Measurements from ENCODE around the gene CRYBG1. TPM values are rescaled to one million over a fixed set of nuclear protein-coding genes. Genes with fewer than 3 reads are reported as not detected.

Gene CRYBG1
- total RNA-seq, 1 donor = 11.9 TPM

DNA sequence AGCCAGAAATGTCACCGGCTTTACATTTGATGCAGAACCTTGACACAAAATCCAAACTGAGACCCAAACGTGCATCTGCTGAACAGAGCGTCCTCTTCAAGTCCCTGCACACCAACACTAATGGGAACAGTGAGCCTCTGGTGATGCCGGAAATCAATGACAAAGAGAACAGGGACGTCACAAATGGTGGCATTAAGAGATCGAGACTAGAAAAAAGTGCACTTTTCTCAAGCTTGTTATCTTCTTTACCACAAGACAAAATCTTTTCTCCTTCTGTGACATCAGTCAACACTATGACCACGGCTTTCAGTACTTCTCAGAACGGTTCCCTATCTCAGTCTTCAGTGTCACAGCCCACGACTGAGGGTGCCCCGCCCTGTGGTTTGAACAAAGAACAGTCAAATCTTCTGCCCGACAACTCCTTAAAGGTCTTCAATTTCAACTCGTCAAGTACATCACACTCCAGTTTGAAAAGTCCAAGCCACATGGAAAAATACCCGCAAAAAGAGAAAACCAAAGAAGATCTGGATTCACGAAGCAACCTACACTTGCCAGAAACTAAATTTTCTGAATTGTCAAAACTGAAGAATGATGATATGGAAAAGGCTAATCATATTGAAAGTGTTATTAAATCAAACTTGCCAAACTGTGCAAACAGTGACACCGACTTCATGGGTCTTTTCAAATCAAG, 160.3 kb downstream of the CRYBG1 start:
- H3K9me3 ChIP-seq (ENCODE audit: low read depth, low read length) = no peaks in the 10 kb centered on the region
- no peak for DNase-seq (ENCODE audit: insufficient read length, low spot score, missing footprints)
- no peaks in the 10 kb centered on the region for H3K27me3 ChIP-seq (ENCODE audit: insufficient read depth, low read length)
- H3K4me2 ChIP-seq (ENCODE audit: insufficient read depth, low read length) = no peak overlapping the region
- no peaks in the 10 kb centered on the region for H3K79me2 ChIP-seq (ENCODE audit: insufficient read depth, low read length)
- peaks cover 20% of the 10 kb centered on the region for H3K4me1 ChIP-seq (ENCODE audit: insufficient read depth, low read length)
- no peak overlapping the region for H3K27ac ChIP-seq (ENCODE audit: low read depth, low read length)
- H2AFZ ChIP-seq (ENCODE audit: low read length) = no peak overlapping the region
- no peaks in the 10 kb centered on the region for H4K20me1 ChIP-seq (ENCODE audit: insufficient read depth, low read length)
- TF ChIP-seq, protein P1, sequence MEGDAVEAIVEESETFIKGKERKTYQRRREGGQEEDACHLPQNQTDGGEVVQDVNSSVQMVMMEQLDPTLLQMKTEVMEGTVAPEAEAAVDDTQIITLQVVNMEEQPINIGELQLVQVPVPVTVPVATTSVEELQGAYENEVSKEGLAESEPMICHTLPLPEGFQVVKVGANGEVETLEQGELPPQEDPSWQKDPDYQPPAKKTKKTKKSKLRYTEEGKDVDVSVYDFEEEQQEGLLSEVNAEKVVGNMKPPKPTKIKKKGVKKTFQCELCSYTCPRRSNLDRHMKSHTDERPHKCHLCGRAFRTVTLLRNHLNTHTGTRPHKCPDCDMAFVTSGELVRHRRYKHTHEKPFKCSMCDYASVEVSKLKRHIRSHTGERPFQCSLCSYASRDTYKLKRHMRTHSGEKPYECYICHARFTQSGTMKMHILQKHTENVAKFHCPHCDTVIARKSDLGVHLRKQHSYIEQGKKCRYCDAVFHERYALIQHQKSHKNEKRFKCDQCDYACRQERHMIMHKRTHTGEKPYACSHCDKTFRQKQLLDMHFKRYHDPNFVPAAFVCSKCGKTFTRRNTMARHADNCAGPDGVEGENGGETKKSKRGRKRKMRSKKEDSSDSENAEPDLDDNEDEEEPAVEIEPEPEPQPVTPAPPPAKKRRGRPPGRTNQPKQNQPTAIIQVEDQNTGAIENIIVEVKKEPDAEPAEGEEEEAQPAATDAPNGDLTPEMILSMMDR (IDR thresholded peaks at IDR 0.05; ENCODE audit: extremely low read depth, low read depth, low read length) = no peak
- no peaks in the 10 kb centered on the region for H3K36me3 ChIP-seq (ENCODE audit: insufficient read depth, low read length)
- H3K4me3 ChIP-seq (ENCODE audit: insufficient read depth, low read length) = no peak overlapping the region

DNA sequence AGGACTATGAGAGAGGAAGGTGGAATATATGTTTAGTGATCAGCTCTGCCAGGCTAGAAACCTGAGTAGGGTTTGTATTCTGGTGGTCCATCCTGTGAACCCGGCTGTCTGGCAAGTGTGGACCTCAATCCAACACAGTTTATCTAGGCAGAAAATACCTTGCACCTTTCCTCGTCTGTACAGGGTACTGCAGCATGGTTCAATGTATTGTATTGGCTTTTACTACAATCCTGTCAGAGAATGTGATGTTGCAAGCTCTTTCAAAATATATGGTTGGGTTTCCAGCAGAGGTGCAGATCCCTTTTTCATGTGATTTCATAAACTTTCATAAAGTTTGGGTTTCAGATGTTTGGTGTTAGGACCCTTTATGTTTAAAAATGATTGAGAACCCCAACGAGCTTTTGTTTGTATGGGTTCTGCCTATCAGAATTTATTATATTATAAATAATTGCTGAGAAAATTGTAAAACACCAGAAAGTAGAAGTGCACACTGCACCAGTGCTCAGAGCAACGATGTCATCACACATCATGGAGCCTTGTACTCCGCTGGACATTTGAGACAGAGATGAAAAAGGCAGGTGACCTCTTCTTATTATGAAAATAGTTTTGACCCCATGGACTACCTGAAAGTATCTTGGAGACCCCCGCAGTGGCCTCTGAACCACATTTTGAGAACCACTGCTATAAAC, 162.2 kb downstream of the CRYBG1 start:
- Histone ChIP-seq H4K20me1 (ENCODE audit: insufficient read depth, low read length) (no peaks in the 10 kb centered on the region), H3K4me2 (ENCODE audit: insufficient read depth, low read length) (no peak overlapping the region), H3K27ac (ENCODE audit: low read depth, low read length) (no peak overlapping the region), H2AFZ (ENCODE audit: low read length) (no peak overlapping the region), H3K9me3 (ENCODE audit: low read depth, low read length) (no peaks in the 10 kb centered on the region), H3K27me3 (ENCODE audit: insufficient read depth, low read length) (no peaks in the 10 kb centered on the region), H3K79me2 (ENCODE audit: insufficient read depth, low read length) (no peaks in the 10 kb centered on the region), H3K4me3 (ENCODE audit: insufficient read depth, low read length) (no peak overlapping the region), H3K36me3 (ENCODE audit: insufficient read depth, low read length) (no peaks in the 10 kb centered on the region), H3K4me1 (ENCODE audit: insufficient read depth, low read length) (peaks cover 25% of the 10 kb centered on the region)
- DNase-seq (ENCODE audit: insufficient read length, low spot score, missing footprints) = no peak
- TF ChIP-seq, protein P1 (IDR thresholded peaks at IDR 0.05; ENCODE audit: extremely low read depth, low read depth, low read length) = no peak

DNA sequence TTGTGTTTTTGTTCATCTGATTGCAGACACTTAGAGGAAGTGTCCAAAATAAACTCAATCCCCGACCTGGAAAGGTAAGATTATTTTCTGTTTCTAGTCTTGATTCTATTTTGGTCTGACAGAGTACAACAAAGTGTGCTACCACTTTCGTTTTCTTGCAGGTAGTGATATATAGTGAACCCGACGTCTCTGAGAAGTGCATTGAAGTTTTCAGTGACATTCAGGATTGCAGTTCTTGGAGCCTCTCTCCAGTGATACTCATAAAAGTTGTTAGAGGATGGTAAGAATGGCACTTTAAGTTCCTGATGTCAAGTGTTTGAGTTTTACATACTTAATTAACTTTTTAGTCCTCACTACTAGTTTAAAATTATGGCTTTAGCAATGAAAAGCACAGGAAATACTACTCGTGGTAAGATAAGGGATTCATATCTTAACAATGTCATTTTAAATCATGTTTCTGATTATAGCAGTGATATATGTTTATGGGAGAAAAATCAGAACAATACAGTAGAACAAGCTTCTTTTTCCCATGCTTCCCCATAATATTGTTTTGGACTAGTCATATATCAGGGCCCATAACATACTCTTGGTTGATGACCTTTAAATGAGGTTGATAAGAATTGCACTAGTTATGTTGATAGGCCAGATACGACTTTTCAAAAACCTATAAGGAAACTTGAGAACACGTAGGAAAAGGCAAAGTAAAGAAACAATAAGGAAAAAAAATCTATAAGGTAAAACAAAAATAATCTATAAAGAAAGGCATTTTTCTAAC, 164.8 kb downstream of the CRYBG1 start:
- DNase-seq (ENCODE audit: insufficient read length, low spot score, missing footprints) = no peak
- Histone ChIP-seq H3K79me2 (ENCODE audit: insufficient read depth, low read length) (no peaks in the 10 kb centered on the region), H3K9me3 (ENCODE audit: low read depth, low read length) (no peaks in the 10 kb centered on the region), H3K27ac (ENCODE audit: low read depth, low read length) (no peak overlapping the region), H3K27me3 (ENCODE audit: insufficient read depth, low read length) (no peaks in the 10 kb centered on the region), H3K4me3 (ENCODE audit: insufficient read depth, low read length) (peak overlapping the region; percentile 8), H4K20me1 (ENCODE audit: insufficient read depth, low read length) (no peaks in the 10 kb centered on the region), H3K4me2 (ENCODE audit: insufficient read depth, low read length) (peak overlapping the region; percentile 25), H3K4me1 (ENCODE audit: insufficient read depth, low read length) (peaks cover 24% of the 10 kb centered on the region), H2AFZ (ENCODE audit: low read length) (peak overlapping the region; percentile 30), H3K36me3 (ENCODE audit: insufficient read depth, low read length) (no peaks in the 10 kb centered on the region)
- TF ChIP-seq, protein P1 (IDR thresholded peaks at IDR 0.05; ENCODE audit: extremely low read depth, low read depth, low read length) = no peak

DNA sequence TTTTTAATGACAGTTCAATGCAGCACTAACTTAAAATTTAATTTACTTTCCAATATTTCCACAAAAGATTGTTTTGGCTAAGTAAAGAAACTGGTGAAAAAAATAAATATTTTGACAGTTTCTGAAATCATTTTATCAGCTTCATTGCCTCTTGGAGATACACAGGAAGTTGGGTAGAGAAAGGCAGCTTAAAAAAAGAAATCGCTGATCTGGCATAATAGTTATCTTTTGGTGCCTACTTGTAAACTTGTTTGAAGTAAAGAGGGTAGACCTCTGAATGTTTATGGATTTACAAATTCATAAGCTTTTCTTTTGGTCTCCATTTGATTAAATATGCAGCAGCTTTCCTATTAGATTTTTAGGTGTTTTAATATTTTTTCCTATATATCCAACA, 165.4 kb downstream of the CRYBG1 start:
- H3K79me2 ChIP-seq (ENCODE audit: insufficient read depth, low read length) = no peaks in the 10 kb centered on the region
- no peak for DNase-seq (ENCODE audit: insufficient read length, low spot score, missing footprints)
- H2AFZ ChIP-seq (ENCODE audit: low read length) = no peak overlapping the region
- H3K4me3 ChIP-seq (ENCODE audit: insufficient read depth, low read length) = no peak overlapping the region
- peaks cover 28% of the 10 kb centered on the region for H3K4me1 ChIP-seq (ENCODE audit: insufficient read depth, low read length)
- no peak overlapping the region for H3K4me2 ChIP-seq (ENCODE audit: insufficient read depth, low read length)
- no peaks in the 10 kb centered on the region for H3K27me3 ChIP-seq (ENCODE audit: insufficient read depth, low read length)
- H3K27ac ChIP-seq (ENCODE audit: low read depth, low read length) = no peak overlapping the region
- no peaks in the 10 kb centered on the region for H3K36me3 ChIP-seq (ENCODE audit: insufficient read depth, low read length)
- TF ChIP-seq, protein P1 (IDR thresholded peaks at IDR 0.05; ENCODE audit: extremely low read depth, low read depth, low read length) = no peak
- no peaks in the 10 kb centered on the region for H3K9me3 ChIP-seq (ENCODE audit: low read depth, low read length)
- no peaks in the 10 kb centered on the region for H4K20me1 ChIP-seq (ENCODE audit: insufficient read depth, low read length)
